ENCODE data around the gene TRAF3.
"Not testable (repeated sequence)": the region's sequence is repeated elsewhere in the genome, so short reads cannot be mapped to it uniquely, and the experiment has no call there.

The TRAF3 gene

GRCh38 chr14:102891556-102891955 is 114.3 kb downstream of the TRAF3 start:
- no peak for DNase-seq (ENCODE audit: low read depth, low spot score)

- no peak for DNase-seq (ENCODE audit: low read depth, low spot score)
These were observed 115.4 kb downstream of the TRAF3 start for GRCh38 chr14:102892651-102893050.

- no peak for DNase-seq (ENCODE audit: low read depth, low spot score)
These were observed 116.2 kb downstream of the TRAF3 start for GRCh38 chr14:102893452-102893851.

- DNase-seq (ENCODE audit: low read depth, low spot score): not testable (repeated sequence)
These were observed 119.5 kb downstream of the TRAF3 start for GRCh38 chr14:102896735-102897134.

GRCh38 chr14:102897299-102898027 is 120.2 kb downstream of the TRAF3 start:
- no peak for DNase-seq (ENCODE audit: low read depth, low spot score)

- DNase-seq (ENCODE audit: low read depth, low spot score): no peak
These were observed 121.0 kb downstream of the TRAF3 start for GRCh38 chr14:102898298-102898697.

- no peak for DNase-seq (ENCODE audit: low read depth, low spot score)
These were observed 121.7 kb downstream of the TRAF3 start for GRCh38 chr14:102898776-102899515.

GRCh38 chr14:102899516-102899900 is 122.3 kb downstream of the TRAF3 start:
- DNase-seq (ENCODE audit: low read depth, low spot score): no peak

- DNase-seq (ENCODE audit: low read depth, low spot score): no peak
These were observed 123.7 kb downstream of the TRAF3 start for GRCh38 chr14:102900631-102901571.

GRCh38 chr14:102901633-102902032 is 124.4 kb downstream of the TRAF3 start:
- DNase-seq (ENCODE audit: low read depth, low spot score): no peak

GRCh38 chr14:102902086-102902485 is 124.8 kb downstream of the TRAF3 start:
- no peak for DNase-seq (ENCODE audit: low read depth, low spot score)

GRCh38 chr14:102902523-102903247 is 125.4 kb downstream of the TRAF3 start:
- no peak for DNase-seq (ENCODE audit: low read depth, low spot score)

- DNase-seq (ENCODE audit: low read depth, low spot score): no peak
These were observed 126.1 kb downstream of the TRAF3 start for GRCh38 chr14:102903248-102903888.

GRCh38 chr14:102903889-102904512 is 126.8 kb downstream of the TRAF3 start:
- no peak for DNase-seq (ENCODE audit: low read depth, low spot score)

GRCh38 chr14:102905116-102906108 is 128.2 kb downstream of the TRAF3 start:
- no peak for DNase-seq (ENCODE audit: low read depth, low spot score)

- no peak for DNase-seq (ENCODE audit: low read depth, low spot score)
These were observed 129.5 kb downstream of the TRAF3 start for GRCh38 chr14:102906616-102907302.

- DNase-seq (ENCODE audit: low read depth, low spot score): no peak
These were observed 130.1 kb downstream of the TRAF3 start for GRCh38 chr14:102907303-102907844.

All from activated CD4-positive, CD25-positive, alpha-beta regulatory T cell treated with anti-CD3 and anti-CD28 coated beads, Interleukin-2, amount 50 U/mL, for 16 hours (primary cell).